Keratinocyte (primary cell): ENCODE results near the gene MTERF4. TPM values are rescaled to one million over a fixed set of nuclear protein-coding genes. Genes with fewer than 3 reads are reported as not detected.

Source experiments
- DNase-seq: peaks from one replicate; pipeline ENCODE4 v3.0.0-alpha.2; 2011; ENCODE audit warnings: low read depth, missing footprints, low spot score
- FAIRE-seq: peaks from 2 replicates; lab custom pipeline; 2011; peaks lifted over from hg19 to GRCh38; lab: Jason Lieb, UNC
- H2AFZ ChIP-seq: 2 replicates; pipeline ENCODE4 v1.6.0; 2012; ENCODE audit warnings: low read length, control low read depth, inconsistent platforms; ENCODE audit not compliant: control insufficient read depth
- H3K27ac ChIP-seq: 2 replicates; pipeline ENCODE4 v1.5.1; 2011; ENCODE audit warnings: low read length; ENCODE audit not compliant: control insufficient read depth, insufficient read depth
- H3K27me3 ChIP-seq: 3 replicates; pipeline ENCODE4 v1.6.0; 2011; ENCODE audit warnings: low read length; ENCODE audit not compliant: control insufficient read depth, insufficient read depth; ENCODE audit errors: extremely low read depth
- H3K36me3 ChIP-seq, 2 experiments: 2 replicates in 1 of 2; 3 replicates in 1 of 2; pipeline ENCODE4 v1.5.1; 2011; ENCODE audit warnings: low read length in 2 of 2, mild to moderate bottlenecking in 1 of 2; ENCODE audit not compliant: control insufficient read depth in 2 of 2, insufficient read depth in 2 of 2; ENCODE audit errors: extremely low read depth in 1 of 2
- H3K4me1 ChIP-seq: 3 replicates; pipeline ENCODE4 v1.5.1; 2011; ENCODE audit warnings: low read length; ENCODE audit not compliant: control insufficient read depth, insufficient read depth; ENCODE audit errors: extremely low read depth
- H3K4me2 ChIP-seq: 3 replicates; pipeline ENCODE4 v1.6.0; 2011; ENCODE audit warnings: low read depth, low read length; ENCODE audit not compliant: control insufficient read depth, insufficient read depth; ENCODE audit errors: extremely low read depth
- H3K4me3 ChIP-seq, 3 experiments: fragments of 200-600 bp in 1 of 3; sonication (generic) in 1 of 3; 2 replicates in 2 of 3; 3 replicates in 1 of 3; pipeline ENCODE4 v1.5.1; 2011 to 2016; ENCODE audit warnings: low read length in 3 of 3, mild to moderate bottlenecking in 3 of 3, control low read depth in 2 of 3, inconsistent platforms in 1 of 3, low read depth in 1 of 3, mixed read lengths in 1 of 3, mixed run types in 1 of 3, moderate library complexity in 1 of 3; ENCODE audit not compliant: control insufficient read depth in 2 of 3, insufficient read depth in 2 of 3; ENCODE audit errors: extremely low read depth in 1 of 3
- H3K79me2 ChIP-seq: 2 replicates; pipeline ENCODE4 v1.6.0; 2012; ENCODE audit warnings: low read length; ENCODE audit not compliant: control insufficient read depth, insufficient read depth
- H3K9ac ChIP-seq: 3 replicates; pipeline ENCODE4 v1.6.0; 2011; ENCODE audit warnings: low read length; ENCODE audit not compliant: control insufficient read depth, insufficient read depth; ENCODE audit errors: extremely low read depth
- H3K9me1 ChIP-seq: 3 replicates; pipeline ENCODE4 v1.6.0; 2011; ENCODE audit warnings: low read length; ENCODE audit not compliant: control insufficient read depth, insufficient read depth; ENCODE audit errors: extremely low read depth
- H3K9me3 ChIP-seq: 2 replicates; pipeline ENCODE4 v1.5.1; 2012; ENCODE audit warnings: low read depth, low read length; ENCODE audit not compliant: control insufficient read depth
- H4K20me1 ChIP-seq: 3 replicates; pipeline ENCODE4 v1.6.0; 2011; ENCODE audit warnings: low read length; ENCODE audit not compliant: control insufficient read depth, insufficient read depth; ENCODE audit errors: extremely low read depth
- CTCF ChIP-seq, 3 experiments: IDR thresholded peaks in 1 of 3; conservative IDR thresholded peaks in 1 of 3; optimal IDR thresholded peaks in 1 of 3; 2 replicates in 2 of 3; 3 replicates in 1 of 3; pipeline versions ENCODE3 to v1.5.1; 2011; ENCODE audit warnings: low read length in 3 of 3, mild to moderate bottlenecking in 3 of 3, moderate library complexity in 2 of 3, control low read depth in 1 of 3, inconsistent platforms in 1 of 3; ENCODE audit not compliant: insufficient read depth in 2 of 3; ENCODE audit errors: extremely low read depth in 1 of 3
- EZH2 ChIP-seq: IDR thresholded peaks from one replicate; pipeline ENCODE4 v1.6.1; 2012; ENCODE audit warnings: inconsistent platforms, mild to moderate bottlenecking, low read length, moderate library complexity
- dilution Hi-C: fragments of 300-500 bp; cut with MboI; formaldehyde crosslinking; loops from one replicate; pipeline ENCODE4 v1.7.0; 2020; ENCODE audit warnings: low sequenced_read_pairs; ENCODE audit not compliant: extremely low pct_ligation_motif_present
- polyA plus RNA-seq, 5 experiments: library from polyadenylated mRNA; depleted of rRNA in 3 of 5; stranded (reverse) in 3 of 5; stranded (forward) in 1 of 5; unstranded in 1 of 5; fragments of >200 nt; gene quantifications; 1 replicate in 1 of 5; 2 replicates in 3 of 5; 3 replicates in 1 of 5; pipeline versions ENCODE4 v1.2.1 to v1.2.3, GENCODE V29; 2011 to 2012; ENCODE audit warnings: missing spikeins in 2 of 5, low read depth in 1 of 5, low replicate concordance in 1 of 5

Gene MTERF4
- polyA plus RNA-seq, 1 donor (not counting 4 experiments of a cell fraction or from before 2014, with no cell fraction given), result 28.5 TPM

GRCh38 chr2:241137276-241138190 is 35.4 kb upstream of the MTERF4 start:
- H3K9me3 ChIP-seq, result no peaks in the 10 kb centered on the region
- H3K27me3 ChIP-seq, result no peaks in the 10 kb centered on the region
- no peak overlapping the region for H3K4me3 ChIP-seq
- no peak overlapping the region for H3K9ac ChIP-seq
- DNase-seq (no peak), FAIRE-seq (no peak)
- H3K4me1 ChIP-seq, result no peaks in the 10 kb centered on the region
- no peaks in the 10 kb centered on the region for H3K79me2 ChIP-seq
- peaks cover 0 to 2% of the 10 kb centered on the region in 2 experiments for H3K36me3 ChIP-seq
- H3K27ac ChIP-seq, result no peak overlapping the region
- H3K9me1 ChIP-seq, result no peaks in the 10 kb centered on the region
- TF ChIP-seq EZH2, result no peak
- no peak for TF ChIP-seq CTCF (optimal IDR thresholded peaks at IDR 0.05 in 1 of 3, IDR thresholded peaks at IDR 0.05 in 1 of 3, conservative IDR thresholded peaks at IDR 0.05 in 1 of 3; ENCODE audit: extremely low read depth in 1 of 3, insufficient read depth in 2 of 3, low read length in 3 of 3)
- no peaks in the 10 kb centered on the region for H4K20me1 ChIP-seq
- no peak overlapping the region for H2AFZ ChIP-seq
- no peak overlapping the region for H3K4me2 ChIP-seq
- dilution Hi-C loops, result no loop called here

- Histone ChIP-seq H3K9ac (no peak overlapping the region), H3K36me3 (peaks cover 0 to 2% of the 10 kb centered on the region in 2 experiments), H3K4me1 (no peaks in the 10 kb centered on the region), H3K9me1 (no peaks in the 10 kb centered on the region), H3K27ac (no peak overlapping the region), H3K79me2 (no peaks in the 10 kb centered on the region), H3K4me3 (no peak overlapping the region), H3K4me2 (no peak overlapping the region), H4K20me1 (no peaks in the 10 kb centered on the region), H3K9me3 (no peaks in the 10 kb centered on the region), H3K27me3 (no peaks in the 10 kb centered on the region), H2AFZ (no peak overlapping the region)
- dilution Hi-C loops, result no loop called here
- DNase-seq, result no peak
- no peak for FAIRE-seq
- no peak for TF ChIP-seq EZH2
These were observed 34.7 kb upstream of the MTERF4 start for GRCh38 chr2:241136661-241137260.
